Bronchial epithelial cell (primary cell): ENCODE data around the gene TMEM209. TPM values are rescaled to one million over a fixed set of nuclear protein-coding genes. Genes with fewer than 3 reads are reported as not detected.
A peak's percentile ranks its signal among the peaks of the same experiment; 100 is the strongest.

Experiments
- DNase-seq: peaks from one replicate; pipeline ENCODE4 v3.0.0-alpha.2; 2010; ENCODE audit warnings: low read depth
- FAIRE-seq: peaks from 2 replicates; lab custom pipeline; 2011; peaks lifted over from hg19 to GRCh38; lab: Jason Lieb, UNC
- H3K27me3 ChIP-seq: 2 replicates; pipeline ENCODE4 v1.5.1; 2011; ENCODE audit warnings: low read length; ENCODE audit not compliant: control insufficient read depth, insufficient read depth
- H3K36me3 ChIP-seq: 2 replicates; pipeline ENCODE4 v1.5.1; 2011; ENCODE audit warnings: low read length; ENCODE audit not compliant: control insufficient read depth, insufficient read depth
- H3K4me3 ChIP-seq: 2 replicates; pipeline ENCODE4 v1.5.1; 2011; ENCODE audit warnings: mild to moderate bottlenecking, low read depth, low read length, control low read depth
- CTCF ChIP-seq: IDR thresholded peaks from 2 replicates; pipeline ENCODE4 v1.5.1; 2011; ENCODE audit warnings: mild to moderate bottlenecking, moderate library complexity, low read length, control low read depth, inconsistent platforms; ENCODE audit not compliant: insufficient read depth, severe bottlenecking
- total RNA-seq: library from RNA; depleted of rRNA; stranded (reverse); fragments of >200 nt; gene quantifications from 2 replicates; pipeline ENCODE4 v1.2.1, GENCODE V29; 2014

The TMEM209 gene
- total RNA-seq, 1 donor from 2014 or later: 7.4 TPM

- no peak for FAIRE-seq
- Histone ChIP-seq H3K4me3 (no peak overlapping the region), H3K27me3 (no peaks in the 10 kb centered on the region), H3K36me3 (no peaks in the 10 kb centered on the region)
- peak; percentile 23 for TF ChIP-seq CTCF
- no peak for DNase-seq
These were observed 50.5 kb downstream of the TMEM209 start for GRCh38 chr7:130154501-130155317.

GRCh38 chr7:130154131-130154500, 51.1 kb downstream of the TMEM209 start:
- no peaks in the 10 kb centered on the region for H3K36me3 ChIP-seq
- no peak overlapping the region for H3K4me3 ChIP-seq
- FAIRE-seq (no peak), DNase-seq (no peak)
- no peak for TF ChIP-seq CTCF
- H3K27me3 ChIP-seq: no peaks in the 10 kb centered on the region

GRCh38 chr7:130153211-130153908, 51.8 kb downstream of the TMEM209 start:
- no peak for TF ChIP-seq CTCF
- Histone ChIP-seq H3K27me3 (no peaks in the 10 kb centered on the region), H3K36me3 (no peaks in the 10 kb centered on the region), H3K4me3 (no peak overlapping the region)
- FAIRE-seq (no peak), DNase-seq (no peak)

GRCh38 chr7:130152493-130153210, 52.6 kb downstream of the TMEM209 start:
- TF ChIP-seq CTCF: no peak
- no peak overlapping the region for H3K4me3 ChIP-seq
- H3K36me3 ChIP-seq: no peaks in the 10 kb centered on the region
- DNase-seq: no peak
- H3K27me3 ChIP-seq: no peaks in the 10 kb centered on the region
- FAIRE-seq: no peak

- DNase-seq (no peak), FAIRE-seq (peak; percentile 99)
- Histone ChIP-seq H3K36me3 (no peaks in the 10 kb centered on the region), H3K4me3 (no peak overlapping the region), H3K27me3 (no peaks in the 10 kb centered on the region)
- no peak for TF ChIP-seq CTCF
These were observed 53.4 kb downstream of the TMEM209 start for GRCh38 chr7:130151591-130152492.
